ENCODE results near the gene ACBD6. TPM values are rescaled to one million over a fixed set of nuclear protein-coding genes. Genes with fewer than 3 reads are reported as not detected.

ACBD6 gene
- total and polyA plus RNA-seq, 7 donors = 12.6 to 20.4 (median 17.3) TPM

GRCh38 chr1:180384286-180385005 lies 117.9 kb downstream of the ACBD6 start:
- 96% methylated on average over 3 of the region's 3 CpGs for WGBS, 3 donors
- H3K27me3 ChIP-seq (ENCODE audit: insufficient read depth in 3 of 3, low read length in 2 of 3) = no peaks in the 10 kb centered on the region
- TF ChIP-seq, protein P1, sequence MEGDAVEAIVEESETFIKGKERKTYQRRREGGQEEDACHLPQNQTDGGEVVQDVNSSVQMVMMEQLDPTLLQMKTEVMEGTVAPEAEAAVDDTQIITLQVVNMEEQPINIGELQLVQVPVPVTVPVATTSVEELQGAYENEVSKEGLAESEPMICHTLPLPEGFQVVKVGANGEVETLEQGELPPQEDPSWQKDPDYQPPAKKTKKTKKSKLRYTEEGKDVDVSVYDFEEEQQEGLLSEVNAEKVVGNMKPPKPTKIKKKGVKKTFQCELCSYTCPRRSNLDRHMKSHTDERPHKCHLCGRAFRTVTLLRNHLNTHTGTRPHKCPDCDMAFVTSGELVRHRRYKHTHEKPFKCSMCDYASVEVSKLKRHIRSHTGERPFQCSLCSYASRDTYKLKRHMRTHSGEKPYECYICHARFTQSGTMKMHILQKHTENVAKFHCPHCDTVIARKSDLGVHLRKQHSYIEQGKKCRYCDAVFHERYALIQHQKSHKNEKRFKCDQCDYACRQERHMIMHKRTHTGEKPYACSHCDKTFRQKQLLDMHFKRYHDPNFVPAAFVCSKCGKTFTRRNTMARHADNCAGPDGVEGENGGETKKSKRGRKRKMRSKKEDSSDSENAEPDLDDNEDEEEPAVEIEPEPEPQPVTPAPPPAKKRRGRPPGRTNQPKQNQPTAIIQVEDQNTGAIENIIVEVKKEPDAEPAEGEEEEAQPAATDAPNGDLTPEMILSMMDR (IDR thresholded peaks at IDR 0.05) = no peak
- no peaks in the 10 kb centered on the region for H3K36me3 ChIP-seq (ENCODE audit: insufficient read depth in 1 of 2, low read depth in 1 of 2)
- ATAC-seq (no peak), DNase-seq (no peak)
- intact Hi-C loops (cut with DNase I) = no loop called here
- H3K9me3 ChIP-seq = peaks cover 52% of the 10 kb centered on the region
- no peaks in the 10 kb centered on the region for H3K4me1 ChIP-seq
- H3K4me3 ChIP-seq = no peak overlapping the region
- H3K27ac ChIP-seq = no peak overlapping the region

- no peaks in the 10 kb centered on the region for H3K36me3 ChIP-seq (ENCODE audit: insufficient read depth in 1 of 2, low read depth in 1 of 2)
- H3K27ac ChIP-seq = no peak overlapping the region
- peaks cover 56% of the 10 kb centered on the region for H3K9me3 ChIP-seq
- TF ChIP-seq, protein P1 (IDR thresholded peaks at IDR 0.05) = no peak
- DNase-seq (no peak), ATAC-seq (no peak)
- intact Hi-C loops (cut with DNase I) = no loop called here
- no peaks in the 10 kb centered on the region for H3K4me1 ChIP-seq
- no peaks in the 10 kb centered on the region for H3K27me3 ChIP-seq (ENCODE audit: insufficient read depth in 3 of 3, low read length in 2 of 3)
- no peak overlapping the region for H3K4me3 ChIP-seq
- whole genome bisulfite sequencing, 3 donors = 94 to 97% (median 96%) methylated on average over 5 of the region's 5 CpGs
Observed at GRCh38 chr1:180382326-180383115, 119.9 kb downstream of the ACBD6 start.

- H3K27me3 ChIP-seq (ENCODE audit: insufficient read depth in 3 of 3, low read length in 2 of 3) = no peaks in the 10 kb centered on the region
- TF ChIP-seq, protein P1 (IDR thresholded peaks at IDR 0.05) = no peak
- intact Hi-C loops (cut with DNase I) = no loop called here
Observed at GRCh38 chr1:180381184-180381580, 121.2 kb downstream of the ACBD6 start.

DNA sequence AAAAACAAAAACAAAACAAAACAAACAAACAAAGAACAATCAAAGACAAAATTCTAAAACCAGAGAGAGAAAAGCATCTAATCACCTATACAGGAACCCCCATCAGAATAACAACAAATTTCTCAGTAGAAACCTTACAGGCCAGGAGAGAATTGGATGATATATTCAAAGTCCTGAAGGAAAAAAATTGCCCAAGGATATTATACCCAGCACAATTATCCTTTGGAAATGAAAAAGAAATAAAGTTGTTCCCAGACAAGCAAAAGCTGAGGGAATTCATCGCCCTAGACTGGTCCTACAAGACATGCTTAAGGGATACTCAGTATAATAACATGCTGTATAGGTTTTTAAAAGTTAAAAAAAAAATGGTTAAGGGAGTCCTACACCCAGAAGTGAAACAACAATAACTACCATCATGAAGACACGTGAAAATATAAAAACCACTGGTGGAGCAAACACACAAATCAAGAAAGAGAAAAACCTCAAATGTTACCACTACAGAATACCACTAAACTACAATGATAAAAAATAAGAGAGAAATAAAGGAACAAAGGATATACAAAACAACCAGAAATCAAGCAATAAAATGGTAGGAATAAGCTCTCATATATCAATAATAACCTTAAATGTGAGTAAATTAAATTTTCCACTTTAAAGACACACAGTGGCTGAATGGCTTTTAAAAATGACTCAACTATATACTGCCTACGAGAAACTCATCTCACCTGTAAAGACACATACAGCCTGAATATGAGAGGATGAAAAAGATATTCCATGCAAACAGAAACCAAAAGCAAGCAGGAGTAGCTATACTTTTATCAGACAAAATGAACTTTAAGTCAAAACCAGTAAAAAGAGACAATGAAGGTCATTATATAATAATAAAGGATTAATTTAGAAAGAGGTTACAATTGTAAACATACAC lies 121.9 kb downstream of the ACBD6 start:
- TF ChIP-seq, protein P1 (IDR thresholded peaks at IDR 0.05) = no peak
- Histone ChIP-seq H3K36me3 (ENCODE audit: insufficient read depth in 1 of 2, low read depth in 1 of 2) (no peaks in the 10 kb centered on the region), H3K27ac (no peak overlapping the region), H3K4me1 (no peaks in the 10 kb centered on the region), H3K4me3 (no peak overlapping the region), H3K27me3 (ENCODE audit: insufficient read depth in 3 of 3, low read length in 2 of 3) (no peaks in the 10 kb centered on the region), H3K9me3 (peaks cover 42% of the 10 kb centered on the region)
- WGBS, 3 donors = 97 to 99% (median 97%) methylated on average over 3 of the region's 3 CpGs
- intact Hi-C loops (cut with DNase I) = no loop called here
- ATAC-seq = no peak
- DNase-seq = no peak

More at GRCh38 chr1:180381184-180381580, 121.2 kb downstream of the ACBD6 start:
- no peak overlapping the region for H3K27ac ChIP-seq
- ATAC-seq (no peak), DNase-seq (no peak)
- no peaks in the 10 kb centered on the region for H3K4me1 ChIP-seq
- H3K4me3 ChIP-seq = no peak overlapping the region
- 93 to 94% (median 94%) methylated on average over 4 of the region's 4 CpGs for WGBS, 3 donors
- H3K36me3 ChIP-seq (ENCODE audit: insufficient read depth in 1 of 2, low read depth in 1 of 2) = no peaks in the 10 kb centered on the region
- H3K9me3 ChIP-seq = peaks cover 49% of the 10 kb centered on the region
